Measurements from ENCODE around the gene GRIK3.
"Not testable (repeated sequence)": the region's sequence is repeated elsewhere in the genome, so short reads cannot be mapped to it uniquely, and the experiment has no call there.

DNA sequence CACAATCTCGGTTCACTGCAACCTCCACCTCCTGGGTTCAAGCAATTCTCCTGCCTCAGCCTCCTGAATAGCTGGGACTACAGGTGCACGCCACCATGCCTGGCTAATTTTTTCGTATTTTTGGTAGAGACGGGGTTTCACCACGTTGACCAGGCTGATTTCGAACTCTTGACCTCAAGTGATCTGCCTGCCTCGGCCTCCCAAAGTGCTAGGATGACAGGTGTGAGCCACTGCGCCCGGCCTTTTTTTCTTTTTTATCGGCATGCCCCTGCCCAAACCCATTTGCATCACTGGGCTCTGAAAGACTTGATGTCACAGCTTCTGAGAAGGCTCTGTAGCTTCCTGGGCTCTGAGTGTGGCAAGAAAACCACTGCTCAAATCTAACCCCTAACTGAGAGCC is 125.0 kb downstream of the GRIK3 start:
- TF ChIP-seq, protein P1, sequence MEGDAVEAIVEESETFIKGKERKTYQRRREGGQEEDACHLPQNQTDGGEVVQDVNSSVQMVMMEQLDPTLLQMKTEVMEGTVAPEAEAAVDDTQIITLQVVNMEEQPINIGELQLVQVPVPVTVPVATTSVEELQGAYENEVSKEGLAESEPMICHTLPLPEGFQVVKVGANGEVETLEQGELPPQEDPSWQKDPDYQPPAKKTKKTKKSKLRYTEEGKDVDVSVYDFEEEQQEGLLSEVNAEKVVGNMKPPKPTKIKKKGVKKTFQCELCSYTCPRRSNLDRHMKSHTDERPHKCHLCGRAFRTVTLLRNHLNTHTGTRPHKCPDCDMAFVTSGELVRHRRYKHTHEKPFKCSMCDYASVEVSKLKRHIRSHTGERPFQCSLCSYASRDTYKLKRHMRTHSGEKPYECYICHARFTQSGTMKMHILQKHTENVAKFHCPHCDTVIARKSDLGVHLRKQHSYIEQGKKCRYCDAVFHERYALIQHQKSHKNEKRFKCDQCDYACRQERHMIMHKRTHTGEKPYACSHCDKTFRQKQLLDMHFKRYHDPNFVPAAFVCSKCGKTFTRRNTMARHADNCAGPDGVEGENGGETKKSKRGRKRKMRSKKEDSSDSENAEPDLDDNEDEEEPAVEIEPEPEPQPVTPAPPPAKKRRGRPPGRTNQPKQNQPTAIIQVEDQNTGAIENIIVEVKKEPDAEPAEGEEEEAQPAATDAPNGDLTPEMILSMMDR (IDR thresholded peaks at IDR 0.05) = not testable (repeated sequence)
- not testable (repeated sequence) for TF ChIP-seq ZFX (IDR thresholded peaks at IDR 0.05; ENCODE audit: borderline replicate concordance)

Data from 22Rv1 (cell line).